Measurements from ENCODE around the gene ERICH4.

DNA sequence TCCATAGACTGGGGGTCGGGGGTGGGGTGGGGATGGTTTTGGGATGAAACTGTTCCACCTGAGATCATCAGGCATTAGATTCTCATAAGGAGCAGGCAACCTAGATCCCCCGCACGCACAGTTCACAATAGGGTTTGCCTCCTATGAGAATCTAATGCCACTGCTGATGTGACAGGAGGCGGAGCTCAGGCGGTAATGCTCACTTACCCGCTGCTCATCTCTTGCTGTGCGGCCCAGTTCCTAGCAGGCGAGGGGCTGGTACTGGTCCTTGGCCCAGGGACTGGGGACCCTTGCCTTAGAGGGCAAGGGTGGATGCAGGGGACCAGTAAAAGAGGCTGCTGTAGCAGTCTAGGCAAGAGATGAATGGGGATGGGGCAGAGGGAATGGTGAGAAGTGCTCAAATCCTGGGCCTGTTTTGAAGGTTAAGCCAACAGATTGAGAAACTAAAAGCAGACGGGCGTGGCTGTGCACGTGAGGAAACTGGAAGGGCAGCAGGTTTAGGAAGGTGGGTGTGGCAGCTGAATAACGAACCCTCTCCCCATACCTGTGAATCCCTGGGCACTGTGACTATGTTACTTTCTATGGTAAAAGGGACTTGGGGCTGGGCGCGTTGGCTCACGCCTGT, 1.5 kb upstream of the ERICH4 start:
- TF ChIP-seq, protein P1, sequence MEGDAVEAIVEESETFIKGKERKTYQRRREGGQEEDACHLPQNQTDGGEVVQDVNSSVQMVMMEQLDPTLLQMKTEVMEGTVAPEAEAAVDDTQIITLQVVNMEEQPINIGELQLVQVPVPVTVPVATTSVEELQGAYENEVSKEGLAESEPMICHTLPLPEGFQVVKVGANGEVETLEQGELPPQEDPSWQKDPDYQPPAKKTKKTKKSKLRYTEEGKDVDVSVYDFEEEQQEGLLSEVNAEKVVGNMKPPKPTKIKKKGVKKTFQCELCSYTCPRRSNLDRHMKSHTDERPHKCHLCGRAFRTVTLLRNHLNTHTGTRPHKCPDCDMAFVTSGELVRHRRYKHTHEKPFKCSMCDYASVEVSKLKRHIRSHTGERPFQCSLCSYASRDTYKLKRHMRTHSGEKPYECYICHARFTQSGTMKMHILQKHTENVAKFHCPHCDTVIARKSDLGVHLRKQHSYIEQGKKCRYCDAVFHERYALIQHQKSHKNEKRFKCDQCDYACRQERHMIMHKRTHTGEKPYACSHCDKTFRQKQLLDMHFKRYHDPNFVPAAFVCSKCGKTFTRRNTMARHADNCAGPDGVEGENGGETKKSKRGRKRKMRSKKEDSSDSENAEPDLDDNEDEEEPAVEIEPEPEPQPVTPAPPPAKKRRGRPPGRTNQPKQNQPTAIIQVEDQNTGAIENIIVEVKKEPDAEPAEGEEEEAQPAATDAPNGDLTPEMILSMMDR (IDR thresholded peaks at IDR 0.05) = no peak
- no peak for TF ChIP-seq POLR2A (IDR thresholded peaks at IDR 0.05)
